GM18502 (cell line): ENCODE data around the gene NSFL1C.
"Not testable (repeated sequence)": the region's sequence is repeated elsewhere in the genome, so short reads cannot be mapped to it uniquely, and the experiment has no call there.

ENCODE experiments used
- ATAC-seq: cut with Tn5 transposase; IDR thresholded peaks from one replicate; pipeline ENCODE4 v1.9.1; 2021; ENCODE audit warnings: mild to moderate bottlenecking; ENCODE audit not compliant: unreplicated experiment, poor library complexity

Gene NSFL1C

DNA sequence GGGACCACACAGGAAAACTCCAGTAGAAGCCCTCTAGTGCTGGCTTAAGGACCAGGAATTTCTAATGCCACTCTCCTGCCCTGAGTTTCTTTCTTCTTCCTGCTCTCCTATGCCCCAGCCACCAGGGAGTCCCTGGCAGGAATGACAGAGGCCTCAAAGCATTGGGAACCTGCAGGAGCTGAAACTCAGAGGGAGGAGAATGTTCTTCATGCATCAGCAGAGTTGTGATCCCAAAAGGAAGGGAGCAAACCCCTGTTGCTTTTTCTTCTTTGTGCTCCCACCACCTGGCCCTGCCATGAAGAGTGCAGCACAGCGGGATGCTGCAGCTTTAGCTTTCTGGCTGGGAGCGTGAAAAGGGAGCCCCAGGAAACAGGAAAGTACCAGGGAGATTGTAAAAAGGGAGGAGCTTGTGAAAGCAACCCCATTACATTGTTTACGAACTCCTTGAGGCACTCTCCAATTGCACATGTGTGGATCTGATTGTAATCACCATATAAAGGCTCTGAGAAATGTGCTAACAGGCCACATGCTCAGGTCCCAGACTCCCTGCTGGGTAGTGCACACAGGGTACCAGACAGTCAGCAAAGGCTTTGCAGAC, 39.1 kb downstream of the NSFL1C start:
- ATAC-seq, result no peak

DNA sequence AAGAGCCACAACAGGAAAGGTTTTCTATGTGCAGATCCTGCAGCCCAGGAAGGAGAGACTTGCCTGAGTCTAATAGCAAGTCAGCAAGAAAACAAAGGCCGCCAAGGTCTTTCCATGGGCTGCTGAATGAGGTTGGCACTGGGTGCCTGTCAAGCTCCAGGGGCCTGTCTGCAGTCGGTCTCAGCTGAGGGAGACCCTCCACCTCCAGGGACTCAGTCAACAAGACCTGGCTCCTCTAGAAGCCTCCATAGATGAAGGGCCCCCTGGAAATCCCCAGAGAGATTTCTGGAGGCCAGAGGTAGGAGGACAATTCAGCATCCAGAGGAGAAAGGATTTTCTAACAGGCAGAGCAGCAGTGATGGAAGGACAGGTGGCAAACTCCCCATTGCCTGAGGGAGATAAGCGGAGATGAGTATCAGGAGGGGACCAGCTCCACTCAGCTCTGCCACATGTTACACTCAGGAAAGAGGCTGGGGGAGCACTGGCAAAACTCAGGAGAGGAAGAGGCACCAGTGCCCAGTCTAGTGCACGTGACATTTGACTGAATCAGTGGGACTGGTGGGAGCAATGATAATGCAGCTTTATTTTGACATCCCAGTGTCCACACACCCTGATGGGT, 40.3 kb downstream of the NSFL1C start:
- ATAC-seq, result no peak

GRCh38 chr20:1424336-1424735, 42.3 kb downstream of the NSFL1C start:
- no peak for ATAC-seq

GRCh38 chr20:1423625-1424106, 43.0 kb downstream of the NSFL1C start:
- ATAC-seq, result no peak

GRCh38 chr20:1423206-1423605, 43.4 kb downstream of the NSFL1C start:
- no peak for ATAC-seq

GRCh38 chr20:1422753-1423152, 43.9 kb downstream of the NSFL1C start:
- no peak for ATAC-seq

GRCh38 chr20:1420066-1420465, 46.6 kb downstream of the NSFL1C start:
- ATAC-seq, result no peak

DNA sequence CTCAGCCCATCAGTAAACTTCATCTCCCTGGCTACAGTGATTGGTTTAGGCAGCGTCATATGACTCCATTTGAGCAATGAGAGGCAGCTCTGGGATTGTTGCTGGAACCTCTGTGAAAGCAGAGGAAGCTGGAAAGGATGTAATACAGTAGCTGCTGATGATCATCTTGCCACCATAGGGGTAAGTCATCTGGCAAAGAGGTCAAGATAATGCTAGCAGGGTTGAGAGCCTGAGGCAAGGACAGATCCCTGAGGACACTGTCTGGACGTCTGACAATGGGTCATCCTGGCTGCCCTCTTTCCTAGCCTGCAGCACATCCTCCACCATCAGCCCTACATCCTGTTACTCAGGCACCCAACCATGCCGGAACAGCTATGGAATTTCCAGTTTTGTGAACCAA, 48.3 kb downstream of the NSFL1C start:
- ATAC-seq, result no peak

DNA sequence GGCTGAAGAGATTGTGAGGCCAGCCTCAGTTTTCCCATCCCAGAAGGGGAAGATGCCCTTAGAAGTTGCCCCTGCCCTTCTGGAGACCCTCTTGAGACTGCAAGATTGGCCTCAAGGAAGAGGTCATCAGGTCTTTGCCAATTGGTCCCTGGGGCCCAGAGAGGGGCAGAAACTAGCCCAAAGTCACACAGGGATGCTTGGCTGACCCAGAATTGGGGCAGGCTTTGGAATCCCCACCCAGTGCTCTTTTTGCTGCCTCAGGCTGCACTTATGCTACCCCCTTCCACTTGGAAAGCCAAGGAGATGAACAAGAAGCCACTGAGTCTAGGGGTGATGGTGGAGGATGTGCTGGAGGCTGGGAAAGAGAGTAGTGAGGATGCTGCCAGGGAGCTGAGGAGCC, 48.9 kb downstream of the NSFL1C start:
- ATAC-seq, result no peak

GRCh38 chr20:1417273-1417672, 49.4 kb downstream of the NSFL1C start:
- ATAC-seq, result no peak

DNA sequence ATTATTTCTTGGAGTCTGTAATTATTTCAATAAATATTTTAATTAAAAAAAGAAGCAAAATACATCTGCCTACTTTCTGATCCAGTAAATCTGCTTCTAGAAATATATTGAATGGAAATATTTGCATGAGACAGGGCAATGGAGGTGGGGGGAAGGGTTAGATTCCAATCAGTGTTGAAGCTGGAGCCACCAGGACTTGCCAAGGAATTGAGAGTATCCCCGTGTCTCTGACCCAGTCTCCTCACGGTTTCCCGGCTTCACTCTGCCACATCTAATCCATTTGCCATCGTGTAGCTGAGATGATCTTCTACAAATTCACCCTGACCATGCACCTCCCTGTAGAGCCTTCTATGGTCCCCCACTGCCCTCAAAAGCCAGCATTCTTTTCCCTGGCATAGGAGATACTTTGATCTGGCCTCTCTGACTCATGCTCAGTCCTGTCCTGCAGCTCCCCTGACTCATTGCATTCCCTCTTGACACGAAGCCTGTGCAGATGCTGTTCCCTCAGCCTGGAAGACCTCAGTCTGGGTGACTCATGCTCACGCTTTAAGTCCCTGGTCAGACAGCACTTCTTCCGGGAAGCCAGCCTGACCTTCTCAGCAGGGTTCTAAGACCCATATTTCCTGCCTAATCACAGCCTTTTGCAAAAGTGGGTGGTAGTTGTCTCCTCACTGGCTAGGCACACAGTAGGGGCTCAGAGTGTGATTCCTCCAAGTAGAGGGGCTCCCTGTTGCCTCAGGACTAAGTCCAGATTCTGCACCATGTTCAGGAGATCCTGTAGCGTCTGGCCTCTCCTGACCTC, 50.8 kb downstream of the NSFL1C start:
- ATAC-seq, result no peak

GRCh38 chr20:1414982-1415381, 51.7 kb downstream of the NSFL1C start:
- no peak for ATAC-seq

DNA sequence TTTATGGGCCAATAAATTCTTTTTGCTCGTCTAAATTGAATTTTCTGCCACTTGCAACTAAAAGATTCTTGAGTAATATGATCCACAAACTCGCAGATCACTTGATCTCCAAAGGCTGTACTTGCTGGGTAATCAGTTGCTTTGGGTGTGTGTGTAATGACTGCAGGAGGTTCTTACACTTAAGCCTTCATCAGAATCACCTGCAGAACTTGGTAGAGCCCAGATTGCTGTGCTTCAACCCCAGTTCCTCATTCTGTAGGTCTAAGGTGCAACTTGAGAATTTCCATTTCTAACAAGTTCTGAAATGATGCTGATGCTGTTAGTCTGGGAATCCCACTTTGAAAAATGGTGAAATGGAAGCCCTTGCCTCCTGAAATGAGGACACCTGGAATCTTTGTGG, 60.8 kb downstream of the NSFL1C start:
- no peak for ATAC-seq

DNA sequence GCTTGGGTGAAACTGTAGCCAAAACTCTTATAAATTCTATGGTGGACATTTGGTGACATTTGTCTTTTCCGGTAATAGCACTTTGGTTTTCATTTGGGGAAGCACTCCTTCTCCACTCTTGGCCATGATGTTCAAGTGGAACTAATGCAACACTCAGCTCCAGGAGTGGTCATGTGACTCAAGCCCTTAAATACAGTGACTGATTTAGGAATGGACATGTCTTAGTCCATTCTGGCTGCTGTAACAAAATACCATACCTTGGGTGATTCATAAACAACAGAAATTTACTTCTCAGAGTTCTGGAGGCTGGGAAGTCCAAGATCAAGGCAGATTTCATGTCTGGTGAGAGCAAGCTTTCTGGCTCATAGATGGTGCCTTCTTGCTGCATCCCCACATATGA, 63.0 kb downstream of the NSFL1C start:
- ATAC-seq, result no peak

- ATAC-seq, result no peak
Observed at GRCh38 chr20:1402149-1402548, 64.5 kb downstream of the NSFL1C start.

DNA sequence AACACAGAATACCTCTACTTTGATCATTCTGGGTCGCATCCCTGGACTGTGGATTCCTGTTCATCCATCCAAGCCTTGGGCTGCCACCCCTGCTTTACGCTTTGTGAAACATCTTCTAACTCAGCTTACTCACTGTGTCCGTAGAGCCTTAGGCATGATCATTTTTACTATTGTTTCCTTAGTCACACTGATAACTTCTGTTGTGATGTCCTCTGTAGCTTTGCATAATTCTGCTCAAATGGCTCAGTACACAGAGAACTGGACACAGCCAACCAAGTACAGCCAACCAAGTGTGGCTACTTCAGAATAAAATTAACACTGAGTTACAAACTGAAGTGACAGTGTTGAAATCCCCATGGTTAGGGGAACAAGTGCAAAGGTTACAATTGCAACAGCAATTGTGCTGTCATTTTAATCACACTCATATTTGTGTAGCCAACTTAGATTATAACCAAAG, 65.2 kb downstream of the NSFL1C start:
- ATAC-seq, result no peak

DNA sequence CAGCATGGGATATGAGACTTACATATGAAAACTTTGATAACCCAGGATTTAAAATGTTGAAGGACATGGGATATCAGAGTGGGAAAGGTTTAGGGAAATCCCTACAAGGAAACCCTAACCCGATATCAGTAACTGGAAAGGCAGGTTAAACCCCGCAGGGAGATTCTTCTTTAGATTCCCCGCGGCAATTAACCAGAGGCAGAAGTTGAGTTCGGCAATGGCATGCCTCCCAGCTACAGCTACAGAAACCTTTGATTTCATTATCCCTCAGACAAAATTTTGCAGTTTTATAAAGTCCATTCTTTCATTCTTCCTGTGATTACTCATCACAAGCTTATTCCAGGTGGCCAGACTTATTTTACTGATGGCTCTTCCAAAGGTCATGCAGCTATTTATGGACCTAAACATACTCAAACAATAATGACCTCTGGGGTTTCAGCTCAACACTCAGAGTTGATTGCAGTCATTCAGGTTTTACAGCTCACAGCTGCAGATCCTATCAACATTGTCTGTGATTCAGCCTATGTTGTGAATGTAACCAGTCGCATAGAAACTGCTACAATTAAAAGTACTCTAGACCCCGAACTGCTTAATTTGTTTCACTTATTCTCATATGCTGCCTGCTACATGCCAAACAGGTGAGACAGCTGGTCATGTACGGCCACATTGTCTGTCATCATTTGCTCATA, 66.8 kb downstream of the NSFL1C start:
- not testable (repeated sequence) for ATAC-seq

GRCh38 chr20:1398185-1398584, 68.5 kb downstream of the NSFL1C start:
- ATAC-seq, result not testable (repeated sequence)

- no peak for ATAC-seq
Observed at GRCh38 chr20:1397710-1398109, 68.9 kb downstream of the NSFL1C start.

GRCh38 chr20:1396702-1397101, 69.9 kb downstream of the NSFL1C start:
- ATAC-seq, result no peak

- no peak for ATAC-seq
Observed at GRCh38 chr20:1396264-1396663, 70.4 kb downstream of the NSFL1C start.
